B cell (primary cell): ENCODE data around the gene PRSS8.

Source experiments
- CTCF ChIP-seq: fragments of 200-600 bp; IDR thresholded peaks from one replicate; pipeline ENCODE4 v1.8.0; 2022; ENCODE audit warnings: antibody characterized with exemption, mild to moderate bottlenecking
- EZH2 ChIP-seq: IDR thresholded peaks from 2 replicates; pipeline ENCODE4 v1.6.1; 2012; ENCODE audit warnings: borderline replicate concordance, low read depth, mild to moderate bottlenecking, moderate library complexity, low read length; ENCODE audit not compliant: insufficient read depth, poor library complexity, severe bottlenecking

GRCh38 chr16:31134091-31134571 lies 1.4 kb downstream of the PRSS8 start:
- TF ChIP-seq EZH2: no peak
- no peak for TF ChIP-seq CTCF
